ENCODE results near the gene INSIG1.

INSIG1 gene

DNA sequence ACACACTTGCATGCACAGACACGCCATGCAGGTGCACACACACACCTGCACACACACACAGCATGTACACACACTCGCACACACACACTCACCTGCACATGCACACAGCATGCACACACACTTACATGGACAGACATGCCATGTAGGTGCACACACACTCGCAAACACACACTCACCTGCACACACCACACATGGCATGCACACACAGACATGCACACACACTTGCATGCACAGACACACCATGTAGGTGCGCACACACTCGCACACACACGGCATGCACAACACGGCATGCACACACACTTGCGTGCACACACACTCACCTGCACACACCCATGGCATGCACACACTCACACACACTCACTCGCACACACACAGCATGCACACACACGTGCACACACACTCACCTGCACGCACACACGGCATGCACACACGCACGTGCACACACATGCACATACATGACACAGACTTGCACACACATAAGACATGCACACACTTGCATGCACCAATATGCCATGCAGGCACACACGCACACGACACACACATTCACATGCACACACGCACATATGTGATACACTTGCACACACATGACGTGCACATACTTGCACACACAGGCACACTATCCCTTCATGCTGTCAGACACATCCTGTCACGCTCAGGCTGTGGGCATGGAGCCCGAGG lies 56.8 kb downstream of the INSIG1 start:
- Histone ChIP-seq H3K36me3 (no peaks in the 10 kb centered on the region), H3K9me3 (no peaks in the 10 kb centered on the region), H3K27me3 (peaks cover 0 to 75% of the 10 kb centered on the region in 2 donors), H3K4me3 (no peak overlapping the region), H3K4me1 (peaks cover 0 to 1% (median 0%) of the 10 kb centered on the region in 4 donors), H3K27ac (no peak overlapping the region)
- peak in 1 of 2 donors; percentile 2 for DNase-seq
- TF ChIP-seq, protein P1, sequence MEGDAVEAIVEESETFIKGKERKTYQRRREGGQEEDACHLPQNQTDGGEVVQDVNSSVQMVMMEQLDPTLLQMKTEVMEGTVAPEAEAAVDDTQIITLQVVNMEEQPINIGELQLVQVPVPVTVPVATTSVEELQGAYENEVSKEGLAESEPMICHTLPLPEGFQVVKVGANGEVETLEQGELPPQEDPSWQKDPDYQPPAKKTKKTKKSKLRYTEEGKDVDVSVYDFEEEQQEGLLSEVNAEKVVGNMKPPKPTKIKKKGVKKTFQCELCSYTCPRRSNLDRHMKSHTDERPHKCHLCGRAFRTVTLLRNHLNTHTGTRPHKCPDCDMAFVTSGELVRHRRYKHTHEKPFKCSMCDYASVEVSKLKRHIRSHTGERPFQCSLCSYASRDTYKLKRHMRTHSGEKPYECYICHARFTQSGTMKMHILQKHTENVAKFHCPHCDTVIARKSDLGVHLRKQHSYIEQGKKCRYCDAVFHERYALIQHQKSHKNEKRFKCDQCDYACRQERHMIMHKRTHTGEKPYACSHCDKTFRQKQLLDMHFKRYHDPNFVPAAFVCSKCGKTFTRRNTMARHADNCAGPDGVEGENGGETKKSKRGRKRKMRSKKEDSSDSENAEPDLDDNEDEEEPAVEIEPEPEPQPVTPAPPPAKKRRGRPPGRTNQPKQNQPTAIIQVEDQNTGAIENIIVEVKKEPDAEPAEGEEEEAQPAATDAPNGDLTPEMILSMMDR (IDR thresholded peaks at IDR 0.05), result no peak
- intact Hi-C loops (cut with DNase I; ENCODE audit: low total_unique reads), result loop anchor here (5.0 kb wide), 1 partner anchor 432 kb away; no protein-coding TSS in a partner anchor

DNA sequence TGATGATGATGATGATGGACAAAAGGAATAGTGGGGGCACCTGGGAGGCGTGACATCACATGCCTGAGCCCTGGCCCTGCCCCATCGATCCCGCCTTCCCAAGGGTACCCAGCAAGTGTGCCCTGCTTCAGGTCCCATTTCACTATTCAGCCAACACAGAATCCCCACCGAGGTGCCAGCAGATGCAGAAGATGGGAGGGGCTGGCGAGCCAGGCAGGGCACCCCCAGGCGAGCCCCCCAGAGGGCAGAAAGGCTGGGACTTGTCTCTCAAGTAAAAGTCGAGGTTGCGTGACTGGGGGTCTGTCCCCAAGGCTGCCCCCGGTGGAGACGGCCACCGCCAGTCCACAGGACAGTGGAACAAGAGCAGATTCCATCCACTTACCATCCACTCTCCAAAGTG lies 57.5 kb downstream of the INSIG1 start:
- peak in 1 of 2 donors; percentile 44 for DNase-seq
- Histone ChIP-seq H3K4me3 (no peak overlapping the region), H3K27me3 (peaks cover 0 to 75% of the 10 kb centered on the region in 2 donors), H3K4me1 (no peaks in the 10 kb centered on the region), H3K9me3 (no peaks in the 10 kb centered on the region), H3K27ac (no peak overlapping the region), H3K36me3 (no peaks in the 10 kb centered on the region)
- TF ChIP-seq, protein P1 (IDR thresholded peaks at IDR 0.05), result no peak
- intact Hi-C loops (cut with DNase I; ENCODE audit: low total_unique reads), result no loop called here

DNA sequence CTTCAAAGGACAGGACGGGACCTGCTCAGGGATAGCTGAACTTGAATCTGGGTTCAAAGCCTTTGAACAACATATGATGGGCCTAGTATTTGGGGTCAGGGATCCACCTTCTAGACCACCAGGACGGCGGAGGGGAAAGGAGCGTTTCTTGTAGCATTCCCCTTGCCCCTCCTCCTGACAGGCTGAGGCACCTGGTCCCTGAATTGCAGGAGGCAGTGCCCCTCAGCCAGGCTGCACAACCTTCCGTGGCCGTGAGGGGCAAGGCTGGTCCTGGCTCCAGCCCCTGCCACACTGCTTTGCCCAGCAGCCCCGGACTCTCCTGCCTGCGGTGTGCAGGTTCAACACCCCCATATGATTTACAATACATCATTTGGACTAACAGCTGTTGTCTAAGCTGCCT lies 58.1 kb downstream of the INSIG1 start:
- Histone ChIP-seq H3K4me1 (no peaks in the 10 kb centered on the region), H3K27ac (no peak overlapping the region), H3K9me3 (no peaks in the 10 kb centered on the region), H3K4me3 (no peak overlapping the region), H3K36me3 (no peaks in the 10 kb centered on the region), H3K27me3 (peaks cover 0 to 78% of the 10 kb centered on the region in 2 donors)
- intact Hi-C loops (cut with DNase I; ENCODE audit: low total_unique reads), result loop anchor here (1.0 kb wide), 1 partner anchor 13 kb away; no protein-coding TSS in a partner anchor
- peak; percentile 14 to 31 for DNase-seq
- TF ChIP-seq, protein P1 (IDR thresholded peaks at IDR 0.05), result no peak

DNA sequence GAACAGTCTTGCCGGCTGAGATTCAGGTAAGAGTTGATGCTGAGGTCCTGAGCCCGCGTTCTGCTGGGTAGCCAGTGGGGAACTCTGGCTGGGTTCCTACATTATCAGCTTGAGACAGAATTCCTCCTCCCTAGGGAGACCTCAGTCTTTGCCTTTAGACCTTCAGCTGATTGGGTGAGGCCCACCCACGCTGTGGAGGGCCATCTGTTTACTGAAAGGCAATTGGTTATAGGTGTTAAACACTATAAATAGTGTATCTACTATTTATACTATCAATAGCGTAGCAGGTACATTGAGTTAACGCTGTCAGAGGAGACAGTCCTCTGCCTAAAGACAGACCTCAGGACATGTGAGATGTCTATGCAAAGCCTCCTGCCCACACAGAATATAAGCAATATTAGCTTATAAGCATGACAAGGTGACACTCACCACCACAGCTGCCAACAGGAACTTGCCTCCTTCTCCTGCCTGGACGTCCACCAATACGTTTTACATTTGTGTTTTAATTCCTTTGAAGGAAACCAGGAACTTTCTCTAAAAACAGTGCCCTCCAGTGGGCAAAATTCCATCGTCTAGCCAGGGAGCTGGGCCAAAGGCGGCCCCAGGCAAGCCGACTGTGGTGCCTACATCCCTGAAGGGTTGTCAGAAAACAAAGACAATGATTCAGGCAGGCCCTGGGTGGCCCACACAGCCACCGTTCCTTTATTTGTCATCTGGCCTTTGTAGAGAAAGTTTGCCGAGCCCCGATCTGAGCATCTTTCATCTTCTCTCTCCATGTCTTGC lies 58.8 kb downstream of the INSIG1 start:
- peak; percentile 10 to 48 for DNase-seq
- H3K4me3 ChIP-seq, result no peak overlapping the region
- TF ChIP-seq, protein P1 (IDR thresholded peaks at IDR 0.05), result no peak
- H3K4me1 ChIP-seq, result no peaks in the 10 kb centered on the region
- no peak overlapping the region for H3K27ac ChIP-seq
- no peaks in the 10 kb centered on the region for H3K36me3 ChIP-seq
- H3K27me3 ChIP-seq, result peaks cover 0 to 78% of the 10 kb centered on the region in 2 donors
- H3K9me3 ChIP-seq, result no peaks in the 10 kb centered on the region
- intact Hi-C loops (cut with DNase I; ENCODE audit: low total_unique reads), result loop anchor here (1.0 kb wide), 1 partner anchor 12 kb away; no protein-coding TSS in a partner anchor

DNA sequence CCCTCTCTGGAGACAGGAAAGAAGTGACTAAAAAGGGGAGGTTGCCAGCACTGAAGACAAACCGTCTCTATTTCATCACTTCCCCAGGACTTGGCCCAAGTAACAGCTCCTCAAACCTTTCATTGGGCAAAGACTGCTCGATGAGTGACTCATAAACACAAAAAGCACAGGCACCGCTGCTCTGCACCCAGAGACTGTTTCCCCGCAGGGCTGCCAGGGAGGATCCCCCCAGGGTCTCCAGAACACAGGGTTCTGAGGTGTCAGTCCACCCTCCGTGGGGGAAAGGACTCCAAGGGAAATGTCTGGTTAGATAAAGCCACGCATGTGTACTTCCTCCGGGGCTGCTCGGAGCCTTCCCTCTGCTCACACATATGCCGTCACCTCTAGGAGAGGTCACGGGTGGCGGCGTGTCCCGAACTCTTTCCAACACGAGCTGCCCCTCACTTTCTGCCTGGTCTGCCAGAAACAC lies 59.9 kb downstream of the INSIG1 start:
- TF ChIP-seq, protein P1 (IDR thresholded peaks at IDR 0.05), result no peak
- Histone ChIP-seq H3K27me3 (peaks cover 0 to 78% of the 10 kb centered on the region in 2 donors), H3K4me3 (no peak overlapping the region), H3K4me1 (no peaks in the 10 kb centered on the region), H3K36me3 (no peaks in the 10 kb centered on the region), H3K9me3 (no peaks in the 10 kb centered on the region), H3K27ac (no peak overlapping the region)
- peak in 1 of 2 donors; percentile 15 for DNase-seq
- intact Hi-C loops (cut with DNase I; ENCODE audit: low total_unique reads), result no loop called here
